GM21723 (cell line): ENCODE measurements around the gene IPO13.

ENCODE experiments used
- ATAC-seq: cut with Tn5 transposase; IDR thresholded peaks from one replicate; pipeline ENCODE4 v1.9.1; 2021; ENCODE audit warnings: mild to moderate bottlenecking, moderate library complexity; ENCODE audit not compliant: unreplicated experiment

IPO13 gene

GRCh38 chr1:43984855-43985254 lies 38.1 kb downstream of the IPO13 start:
- ATAC-seq = no peak

GRCh38 chr1:43985984-43986595 lies 39.3 kb downstream of the IPO13 start:
- no peak for ATAC-seq

- no peak for ATAC-seq
These were observed 40.0 kb downstream of the IPO13 start for GRCh38 chr1:43986712-43987111.

GRCh38 chr1:43987159-43987902 lies 40.6 kb downstream of the IPO13 start:
- ATAC-seq = no peak

- ATAC-seq = no peak
These were observed 43.8 kb downstream of the IPO13 start for GRCh38 chr1:43990271-43991199.

- no peak for ATAC-seq
These were observed 44.4 kb downstream of the IPO13 start for GRCh38 chr1:43991200-43991475.

GRCh38 chr1:43991476-43992231 lies 44.9 kb downstream of the IPO13 start, which contains the start of gene CCDC24:
Gene CCDC24 (plus strand): TSS chr1:43991599. CDS start chr1:43991879, 280 bp downstream.
- ATAC-seq = peak; percentile 73

GRCh38 chr1:43992232-43992995 lies 45.7 kb downstream of the IPO13 start:
- ATAC-seq = no peak

GRCh38 chr1:43993206-43993914 lies 46.6 kb downstream of the IPO13 start:
- no peak for ATAC-seq

- no peak for ATAC-seq
These were observed 47.3 kb downstream of the IPO13 start for GRCh38 chr1:43994071-43994470.

- no peak for ATAC-seq
These were observed 48.3 kb downstream of the IPO13 start for GRCh38 chr1:43994794-43995790.

GRCh38 chr1:43995984-43996732 lies 49.4 kb downstream of the IPO13 start:
- ATAC-seq = no peak

- no peak for ATAC-seq
These were observed 50.0 kb downstream of the IPO13 start for GRCh38 chr1:43996733-43997115.

- ATAC-seq = no peak
These were observed 50.7 kb downstream of the IPO13 start for GRCh38 chr1:43997295-43997999.

GRCh38 chr1:43998000-43998378 lies 51.2 kb downstream of the IPO13 start:
- ATAC-seq = no peak

- ATAC-seq = no peak
These were observed 52.7 kb downstream of the IPO13 start for GRCh38 chr1:43999455-43999854.

- ATAC-seq = no peak
These were observed 53.4 kb downstream of the IPO13 start for GRCh38 chr1:44000122-44000665.
